Measurements from ENCODE around the gene HYDIN.

DNA sequence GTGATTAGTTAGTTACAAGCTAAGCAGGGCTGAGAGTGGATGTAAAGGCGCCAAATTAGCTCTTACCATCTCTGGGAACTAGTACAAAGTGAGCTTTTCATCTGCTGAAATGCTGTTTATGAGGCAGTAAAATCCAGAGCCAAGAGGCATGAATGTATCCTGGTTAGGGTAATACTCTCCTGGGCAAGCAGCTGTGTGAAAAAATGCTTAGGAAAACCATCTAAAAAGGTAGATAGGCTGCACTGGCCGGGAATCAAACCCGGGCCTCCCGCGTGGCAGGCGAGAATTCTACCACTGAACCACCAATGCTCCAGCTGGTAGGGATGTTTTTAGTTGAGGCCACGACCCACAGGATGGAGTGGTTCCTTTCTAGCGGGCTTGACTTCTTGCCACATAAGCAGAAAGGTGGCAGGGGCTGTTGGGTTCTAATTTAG, 452.5 kb downstream of the HYDIN start:
- TF ChIP-seq, protein P1, sequence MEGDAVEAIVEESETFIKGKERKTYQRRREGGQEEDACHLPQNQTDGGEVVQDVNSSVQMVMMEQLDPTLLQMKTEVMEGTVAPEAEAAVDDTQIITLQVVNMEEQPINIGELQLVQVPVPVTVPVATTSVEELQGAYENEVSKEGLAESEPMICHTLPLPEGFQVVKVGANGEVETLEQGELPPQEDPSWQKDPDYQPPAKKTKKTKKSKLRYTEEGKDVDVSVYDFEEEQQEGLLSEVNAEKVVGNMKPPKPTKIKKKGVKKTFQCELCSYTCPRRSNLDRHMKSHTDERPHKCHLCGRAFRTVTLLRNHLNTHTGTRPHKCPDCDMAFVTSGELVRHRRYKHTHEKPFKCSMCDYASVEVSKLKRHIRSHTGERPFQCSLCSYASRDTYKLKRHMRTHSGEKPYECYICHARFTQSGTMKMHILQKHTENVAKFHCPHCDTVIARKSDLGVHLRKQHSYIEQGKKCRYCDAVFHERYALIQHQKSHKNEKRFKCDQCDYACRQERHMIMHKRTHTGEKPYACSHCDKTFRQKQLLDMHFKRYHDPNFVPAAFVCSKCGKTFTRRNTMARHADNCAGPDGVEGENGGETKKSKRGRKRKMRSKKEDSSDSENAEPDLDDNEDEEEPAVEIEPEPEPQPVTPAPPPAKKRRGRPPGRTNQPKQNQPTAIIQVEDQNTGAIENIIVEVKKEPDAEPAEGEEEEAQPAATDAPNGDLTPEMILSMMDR (conservative IDR thresholded peaks at IDR 0.05; ENCODE audit: low read length), result no peak
- no peak for TF ChIP-seq EZH2phosphoT487 (IDR thresholded peaks at IDR 0.05; ENCODE audit: borderline replicate concordance)

Data from Loucy (cell line).